ENCODE measurements around the gene SLC25A45. TPM values are rescaled to one million over a fixed set of nuclear protein-coding genes. Genes with fewer than 3 reads are reported as not detected.

The SLC25A45 gene
- total RNA-seq, 2 donors from 2014 or later: 16.4 to 18.8 TPM

DNA sequence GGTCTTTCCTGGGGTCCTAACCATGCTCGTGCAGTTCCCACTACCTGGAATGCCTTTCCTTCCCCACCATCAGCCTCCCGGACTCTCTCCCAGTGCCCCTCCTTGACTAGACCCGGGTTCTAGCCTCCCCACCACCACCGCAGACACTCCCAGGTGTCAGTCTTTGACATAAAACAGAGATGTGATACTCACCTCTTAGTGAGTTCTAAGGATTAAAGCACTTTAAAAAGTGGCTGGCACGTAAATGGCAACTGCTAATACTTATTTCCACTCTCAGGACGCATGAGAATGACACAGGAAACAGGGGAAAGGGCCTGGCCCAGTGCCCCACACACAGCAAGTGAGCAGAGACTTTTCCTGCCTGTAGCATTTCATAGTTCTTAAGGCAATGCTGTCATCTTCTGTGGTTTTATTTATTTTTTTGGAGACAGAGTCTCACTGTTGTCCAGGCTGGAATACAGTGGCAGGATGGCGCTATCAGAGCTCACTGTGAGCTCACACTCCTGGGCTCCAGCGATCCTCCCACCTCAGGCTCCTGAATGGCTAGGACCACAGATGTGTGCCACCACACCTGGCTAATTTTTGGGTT is 1.9 kb upstream of the SLC25A45 start:
- no peaks in the 10 kb centered on the region for H3K27me3 Mint-ChIP-seq (ENCODE audit: low read depth)
- peak overlapping the region; percentile 84 to 97 for H3K4me3 Mint-ChIP-seq
- ATAC-seq (replicated peaks in 1 of 2): no peak
- H3K9me3 Mint-ChIP-seq: no peaks in the 10 kb centered on the region
- H3K36me3 Mint-ChIP-seq (ENCODE audit: insufficient read depth in 2 of 2): peaks cover 0 to 4% of the 10 kb centered on the region in 2 donors
- DNase-seq: no peak
- H3K27ac Mint-ChIP-seq: peak overlapping the region; percentile 93
- peaks cover 81% of the 10 kb centered on the region for H3K4me1 Mint-ChIP-seq (ENCODE audit: low read depth)

DNA sequence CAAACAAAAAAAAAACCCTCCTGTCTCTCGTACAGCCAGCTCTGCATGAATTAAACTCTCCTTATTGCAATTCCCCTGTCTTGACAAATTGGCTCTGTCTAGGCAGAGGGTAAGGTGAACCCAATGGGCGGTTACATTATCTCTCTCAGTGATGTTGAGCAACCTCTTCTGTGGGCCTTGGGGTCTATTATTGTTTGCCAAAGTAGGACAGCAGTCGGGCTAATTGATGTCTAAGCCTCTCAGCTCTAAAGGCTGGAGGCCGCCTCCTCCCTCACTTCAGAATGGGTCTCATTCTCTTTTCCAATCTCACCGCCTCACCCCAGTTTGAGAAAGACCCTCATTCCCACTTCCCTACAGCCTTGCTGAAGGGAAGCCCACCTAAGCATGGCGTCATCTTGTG is 1.3 kb upstream of the SLC25A45 start:
- H3K4me3 Mint-ChIP-seq: peak overlapping the region; percentile 84 to 97
- H3K27me3 Mint-ChIP-seq (ENCODE audit: low read depth): no peaks in the 10 kb centered on the region
- no peak for DNase-seq
- peaks cover 0 to 2% of the 10 kb centered on the region in 2 donors for H3K36me3 Mint-ChIP-seq (ENCODE audit: insufficient read depth in 2 of 2)
- H3K4me1 Mint-ChIP-seq (ENCODE audit: low read depth): peaks cover 75% of the 10 kb centered on the region
- no peaks in the 10 kb centered on the region for H3K9me3 Mint-ChIP-seq
- no peak for ATAC-seq (replicated peaks in 1 of 2)
- H3K27ac Mint-ChIP-seq: peak overlapping the region; percentile 51

DNA sequence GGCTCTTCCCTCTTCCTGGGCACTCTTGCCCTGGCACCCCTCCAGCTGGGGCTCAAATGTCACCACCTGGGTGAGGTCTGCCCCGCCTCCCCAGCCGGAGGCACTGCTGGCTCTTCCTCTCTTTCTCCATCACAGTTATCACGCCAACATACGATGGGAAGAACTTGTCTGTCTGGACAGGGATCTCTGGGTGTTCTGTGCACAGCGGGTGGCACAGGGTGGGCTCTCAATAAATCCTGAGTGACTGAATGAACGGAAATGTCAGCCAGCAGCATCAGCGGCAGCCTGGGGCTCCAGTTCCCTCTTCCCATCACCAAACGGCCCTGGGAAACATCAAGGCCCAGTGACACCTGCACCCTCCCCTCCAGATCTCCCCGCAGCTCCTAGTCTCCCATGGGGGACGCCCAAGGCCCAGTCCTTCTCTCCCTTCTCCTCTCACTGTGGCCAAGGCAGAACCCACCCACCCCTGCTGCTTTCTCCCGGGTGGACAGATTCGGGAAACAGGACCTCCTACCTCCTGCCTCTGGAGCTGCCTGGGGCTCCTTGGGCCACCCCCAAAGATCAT is 440 bp upstream of the SLC25A45 start:
- peak overlapping the region; percentile 84 to 97 for H3K4me3 Mint-ChIP-seq
- H3K27me3 Mint-ChIP-seq (ENCODE audit: low read depth): no peaks in the 10 kb centered on the region
- DNase-seq: no peak
- peak overlapping the region; percentile 79 for H3K27ac Mint-ChIP-seq
- H3K36me3 Mint-ChIP-seq (ENCODE audit: insufficient read depth in 2 of 2): no peaks in the 10 kb centered on the region
- ATAC-seq (replicated peaks in 1 of 2): no peak
- no peaks in the 10 kb centered on the region for H3K9me3 Mint-ChIP-seq
- peaks cover 66% of the 10 kb centered on the region for H3K4me1 Mint-ChIP-seq (ENCODE audit: low read depth)

DNA sequence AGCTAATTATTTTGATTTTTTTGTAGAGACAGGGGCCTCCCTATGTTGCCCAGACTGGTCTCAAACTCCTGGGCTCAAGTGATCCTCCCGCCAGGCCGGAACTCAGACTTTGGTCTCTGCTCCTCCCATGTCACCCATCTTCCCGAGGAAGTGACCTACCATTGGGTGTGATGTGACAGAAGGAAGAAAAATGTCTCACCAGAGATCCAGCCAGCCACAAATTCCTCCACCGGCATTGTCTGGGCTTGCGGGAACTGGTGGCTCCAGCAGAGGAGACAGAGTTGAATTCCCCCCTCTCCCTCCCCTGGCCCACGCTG is 772 bp downstream of the SLC25A45 start:
- ATAC-seq (replicated peaks in 1 of 2) (no peak), DNase-seq (no peak)
- no peaks in the 10 kb centered on the region for H3K9me3 Mint-ChIP-seq
- no peaks in the 10 kb centered on the region for H3K36me3 Mint-ChIP-seq (ENCODE audit: insufficient read depth in 2 of 2)
- peak overlapping the region; percentile 79 for H3K27ac Mint-ChIP-seq
- peaks cover 57% of the 10 kb centered on the region for H3K4me1 Mint-ChIP-seq (ENCODE audit: low read depth)
- H3K27me3 Mint-ChIP-seq (ENCODE audit: low read depth): no peaks in the 10 kb centered on the region
- H3K4me3 Mint-ChIP-seq: peak overlapping the region; percentile 84 to 97

DNA sequence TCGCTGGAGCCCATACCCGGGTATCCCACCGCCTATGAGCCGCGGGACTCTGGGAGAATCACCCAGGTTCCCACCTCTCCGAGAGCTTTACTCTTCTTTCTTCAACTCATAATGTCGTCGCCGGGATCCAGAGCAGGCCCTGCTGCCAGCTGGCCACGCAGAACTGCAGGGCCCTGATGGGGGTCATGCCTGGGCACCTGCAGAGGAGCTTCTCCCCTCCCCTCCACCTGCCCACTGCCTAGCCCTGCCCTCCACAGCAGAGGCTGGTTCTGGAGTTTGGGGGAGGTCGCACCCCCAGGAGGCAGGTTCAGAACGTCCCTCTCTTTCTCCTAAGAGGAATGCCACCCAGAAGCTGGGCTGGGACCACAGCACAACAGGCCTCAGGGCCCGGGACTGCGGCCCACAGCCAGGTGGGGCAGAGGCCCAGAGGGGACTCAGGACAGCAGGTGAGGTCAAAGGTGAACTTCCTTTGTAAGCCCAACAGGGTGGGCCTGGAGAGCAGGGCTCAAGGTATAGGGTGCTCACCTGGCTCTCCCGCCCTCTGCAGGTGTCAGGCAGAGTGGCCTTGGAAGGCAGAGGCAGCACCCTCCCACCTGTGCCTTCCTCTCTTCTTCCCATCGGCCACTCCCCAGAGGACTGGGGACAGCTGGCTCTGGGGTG is 1.9 kb downstream of the SLC25A45 start:
- Mint-ChIP-seq H3K9me3 (no peaks in the 10 kb centered on the region), H3K27me3 (ENCODE audit: low read depth) (no peaks in the 10 kb centered on the region), H3K4me1 (ENCODE audit: low read depth) (peaks cover 49% of the 10 kb centered on the region), H3K4me3 (peak overlapping the region; percentile 84 to 97), H3K27ac (peak overlapping the region; percentile 19), H3K36me3 (ENCODE audit: insufficient read depth in 2 of 2) (no peaks in the 10 kb centered on the region)
- DNase-seq (no peak), ATAC-seq (replicated peaks in 1 of 2) (no peak)

DNA sequence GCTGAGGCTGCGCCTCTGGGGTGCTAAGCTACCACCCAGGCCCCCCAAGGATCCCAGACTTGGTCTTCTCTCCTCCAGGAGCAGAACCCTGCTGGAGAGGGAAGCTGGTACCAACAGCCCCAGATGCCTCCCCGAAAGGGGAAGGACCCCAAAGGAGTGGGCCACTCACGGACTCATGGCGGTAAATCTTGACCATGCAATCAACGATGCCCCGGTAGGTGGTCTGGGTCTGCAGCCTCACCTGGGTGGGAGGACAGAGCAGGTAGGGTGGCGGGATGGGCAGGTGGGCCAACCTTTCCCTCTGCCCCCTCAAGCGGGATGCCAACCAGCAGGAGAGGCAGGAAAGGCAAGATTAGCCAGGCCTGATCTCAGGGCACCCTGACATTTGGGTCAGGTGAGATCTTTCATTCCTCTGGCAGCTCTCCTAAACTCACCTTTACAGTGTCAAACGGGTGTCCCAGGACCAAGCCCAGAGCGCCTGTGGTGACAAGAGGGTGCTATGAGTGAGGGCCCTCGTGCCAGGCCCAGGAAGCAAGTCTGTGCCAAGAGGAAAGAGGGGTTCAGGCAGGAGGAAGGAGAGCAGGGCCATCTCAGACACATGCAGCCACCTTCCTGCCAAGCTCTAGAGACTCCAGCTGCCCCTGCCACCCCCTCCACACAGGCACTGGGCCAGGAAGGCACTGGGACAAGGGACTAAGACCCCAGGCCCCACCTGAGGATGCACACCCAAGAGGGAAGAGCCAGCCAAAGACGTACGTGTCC is 2.6 kb downstream of the SLC25A45 start:
- peak overlapping the region; percentile 15 to 24 for H3K4me3 Mint-ChIP-seq
- no peaks in the 10 kb centered on the region for H3K9me3 Mint-ChIP-seq
- peaks cover 42% of the 10 kb centered on the region for H3K4me1 Mint-ChIP-seq (ENCODE audit: low read depth)
- H3K27me3 Mint-ChIP-seq (ENCODE audit: low read depth): no peaks in the 10 kb centered on the region
- H3K27ac Mint-ChIP-seq: no peak overlapping the region
- DNase-seq (no peak), ATAC-seq (replicated peaks in 1 of 2) (no peak)
- no peaks in the 10 kb centered on the region for H3K36me3 Mint-ChIP-seq (ENCODE audit: insufficient read depth in 2 of 2)

DNA sequence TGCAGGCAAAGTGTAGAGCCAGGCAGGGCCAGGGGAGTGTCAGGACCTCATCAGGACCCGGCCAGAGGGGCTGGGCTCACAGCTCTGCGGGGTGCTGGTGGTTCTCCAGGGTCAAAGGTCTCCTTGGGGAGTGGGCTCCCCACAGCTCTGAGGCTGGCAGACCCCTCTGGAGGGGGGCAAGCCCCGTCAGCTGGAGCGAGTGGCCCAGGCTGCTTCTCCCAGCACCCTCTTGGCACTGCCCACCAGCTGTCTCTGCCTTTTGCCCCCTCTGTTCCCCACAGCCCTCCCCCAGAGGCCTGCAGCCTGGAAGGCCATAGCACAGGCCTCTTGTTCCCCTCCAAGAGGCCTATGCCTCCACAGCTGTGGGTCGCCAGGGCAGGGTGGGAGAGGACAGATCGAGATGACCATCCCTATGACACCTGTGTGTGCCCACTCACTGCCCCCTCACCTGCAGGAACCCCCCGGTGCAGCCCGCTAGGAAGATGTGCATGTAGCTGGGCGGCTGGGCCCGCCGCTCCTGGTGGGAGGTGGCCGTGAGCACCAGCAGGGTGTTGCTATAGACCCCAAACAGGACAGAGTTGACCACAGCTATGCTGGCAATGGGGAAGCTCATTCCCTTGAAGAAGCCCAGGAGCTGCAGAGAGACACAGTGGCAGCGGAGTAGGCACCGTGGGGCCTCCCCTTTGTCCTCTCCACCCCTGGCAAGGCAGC is 3.4 kb downstream of the SLC25A45 start:
- Mint-ChIP-seq H3K27me3 (ENCODE audit: low read depth) (no peaks in the 10 kb centered on the region), H3K27ac (no peak overlapping the region), H3K36me3 (ENCODE audit: insufficient read depth in 2 of 2) (no peaks in the 10 kb centered on the region), H3K9me3 (no peaks in the 10 kb centered on the region), H3K4me3 (no peak overlapping the region), H3K4me1 (ENCODE audit: low read depth) (peaks cover 34% of the 10 kb centered on the region)
- ATAC-seq (replicated peaks in 1 of 2) (no peak), DNase-seq (no peak)

DNA sequence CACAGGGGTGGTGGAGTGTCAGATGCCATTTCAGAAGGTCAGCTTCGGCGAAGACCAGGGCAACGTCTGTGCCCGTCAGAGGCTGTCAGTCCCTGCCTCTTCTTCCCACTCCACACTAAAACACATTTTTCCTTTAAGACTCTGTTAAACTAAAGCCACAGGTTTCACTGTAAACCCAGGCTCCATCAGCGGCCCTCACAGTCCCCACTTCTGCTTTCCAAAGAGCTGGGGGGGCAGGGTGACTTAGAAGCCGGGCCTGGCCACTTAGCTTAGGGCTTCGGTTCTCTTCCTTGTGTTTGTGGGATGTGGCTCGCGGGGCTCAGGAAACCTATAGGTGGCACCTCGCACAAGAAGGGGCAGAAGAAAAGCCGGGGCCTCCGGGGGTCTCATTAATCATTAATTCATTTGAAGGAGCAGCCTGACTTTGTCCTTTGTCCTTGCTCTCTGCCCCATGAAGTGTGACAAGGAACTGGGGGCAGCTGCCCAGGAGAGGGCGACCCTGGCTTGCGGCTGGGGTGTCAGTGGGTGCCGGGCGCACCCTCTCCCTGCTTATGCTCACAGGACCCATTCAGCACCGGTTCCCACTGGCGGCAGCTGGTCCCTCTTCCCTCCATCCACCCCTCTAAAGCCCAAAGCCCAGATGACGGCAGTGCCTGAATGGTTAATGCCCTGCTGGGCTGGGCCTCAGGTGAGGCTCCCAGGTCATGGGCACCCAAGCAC is 4.1 kb downstream of the SLC25A45 start:
- Mint-ChIP-seq H3K27me3 (ENCODE audit: low read depth) (no peaks in the 10 kb centered on the region), H3K9me3 (no peaks in the 10 kb centered on the region), H3K36me3 (ENCODE audit: insufficient read depth in 2 of 2) (no peaks in the 10 kb centered on the region), H3K27ac (peak overlapping the region; percentile 50), H3K4me1 (ENCODE audit: low read depth) (peaks cover 27% of the 10 kb centered on the region), H3K4me3 (no peak overlapping the region)
- DNase-seq (no peak), ATAC-seq (replicated peaks in 1 of 2) (no peak)

DNA sequence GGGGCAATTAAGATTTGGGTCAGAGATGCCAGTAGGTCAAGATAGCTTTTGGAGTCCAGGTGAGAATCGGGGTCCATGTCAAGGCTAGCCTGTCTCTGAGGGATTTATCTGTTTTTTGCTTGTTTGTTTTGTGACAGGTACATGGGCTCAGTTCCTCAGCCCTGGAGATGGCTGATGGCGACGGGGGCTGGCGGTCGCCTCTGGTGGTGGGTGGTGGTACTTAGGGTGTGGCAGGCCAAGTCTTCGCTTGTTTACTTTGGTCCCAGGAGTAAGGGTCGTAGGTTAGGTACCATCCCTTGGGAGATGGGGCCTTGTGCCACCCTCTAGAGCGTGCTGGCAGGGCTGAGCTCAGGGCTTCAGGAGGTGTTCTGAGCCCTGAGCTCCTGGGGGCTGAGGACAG is 4.7 kb downstream of the SLC25A45 start:
- Mint-ChIP-seq H3K36me3 (ENCODE audit: insufficient read depth in 2 of 2) (no peaks in the 10 kb centered on the region), H3K9me3 (no peaks in the 10 kb centered on the region), H3K4me1 (ENCODE audit: low read depth) (peaks cover 21% of the 10 kb centered on the region), H3K27ac (no peak overlapping the region), H3K4me3 (no peak overlapping the region), H3K27me3 (ENCODE audit: low read depth) (no peaks in the 10 kb centered on the region)
- DNase-seq (no peak), ATAC-seq (replicated peaks in 1 of 2) (no peak)

DNA sequence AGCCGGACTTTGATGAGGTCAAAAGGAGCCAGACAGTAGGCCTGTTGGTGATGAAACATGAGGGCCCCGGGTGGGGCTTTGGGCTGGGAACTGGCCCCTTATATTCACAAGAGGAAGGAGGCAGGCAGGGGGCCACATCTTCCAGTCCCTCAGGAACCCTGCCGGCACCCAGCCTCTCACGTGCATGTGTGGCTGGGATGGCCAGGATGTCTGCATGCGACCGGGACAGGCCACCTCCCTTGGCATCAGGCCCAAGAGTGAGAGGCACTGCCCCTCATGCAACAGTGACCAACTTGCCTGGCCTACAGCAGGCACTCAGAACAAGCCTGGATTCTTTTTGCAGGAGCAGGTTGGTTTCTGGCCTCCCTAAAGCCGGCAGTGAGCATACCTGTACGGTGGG is 5.4 kb downstream of the SLC25A45 start:
- no peaks in the 10 kb centered on the region for H3K36me3 Mint-ChIP-seq (ENCODE audit: insufficient read depth in 2 of 2)
- no peaks in the 10 kb centered on the region for H3K9me3 Mint-ChIP-seq
- peaks cover 16% of the 10 kb centered on the region for H3K4me1 Mint-ChIP-seq (ENCODE audit: low read depth)
- H3K27me3 Mint-ChIP-seq (ENCODE audit: low read depth): no peaks in the 10 kb centered on the region
- H3K4me3 Mint-ChIP-seq: no peak overlapping the region
- no peak overlapping the region for H3K27ac Mint-ChIP-seq
- DNase-seq: no peak
- ATAC-seq (replicated peaks in 1 of 2): no peak

DNA sequence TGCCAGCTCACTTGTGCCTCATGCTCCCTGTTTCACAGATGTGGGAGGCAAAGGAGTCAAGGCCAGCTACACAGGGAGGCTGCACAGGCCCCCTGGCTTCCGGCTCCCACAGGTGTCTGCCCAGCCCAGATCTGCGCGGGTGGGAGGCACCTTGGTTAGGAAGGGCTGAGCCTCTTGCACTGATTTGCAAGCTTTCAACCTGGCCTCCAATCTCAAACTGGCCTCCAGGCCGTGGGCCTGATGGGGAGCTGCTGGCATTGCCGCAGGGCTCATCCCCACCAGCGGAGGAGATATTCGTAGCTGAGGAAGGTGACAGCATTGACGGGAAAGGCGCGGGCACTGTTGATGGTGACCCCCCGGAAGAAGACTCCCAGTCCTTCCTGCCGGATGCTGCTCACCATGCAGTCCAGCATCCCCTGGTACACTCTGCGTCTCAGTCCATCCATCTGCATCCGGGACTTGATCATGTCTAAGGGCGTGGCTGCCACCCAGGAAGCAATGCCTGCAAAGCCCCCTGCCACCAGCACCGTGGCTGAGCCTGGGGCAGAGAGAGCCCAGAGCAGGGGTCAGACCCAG is 6.2 kb downstream of the SLC25A45 start:
- no peak for ATAC-seq (replicated peaks in 1 of 2)

DNA sequence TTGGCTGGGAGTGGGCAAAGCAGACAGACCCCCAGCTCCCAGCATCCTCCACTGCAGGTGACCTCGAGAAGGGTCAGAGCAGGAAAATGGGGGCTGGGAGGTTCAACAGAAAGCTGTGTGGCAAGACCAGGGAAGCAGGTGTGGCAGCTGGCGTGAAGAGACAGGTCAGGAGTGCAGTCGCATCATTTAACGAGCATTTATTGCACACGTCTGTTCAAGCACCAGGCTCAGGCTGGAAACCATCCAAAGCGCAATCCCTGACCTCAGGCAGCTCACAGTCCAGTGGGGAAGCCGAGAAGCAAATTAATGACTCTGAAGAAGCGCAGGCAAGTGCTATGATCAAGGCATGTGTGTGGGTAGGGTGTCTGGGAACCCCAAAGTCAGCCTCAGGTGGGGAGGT is 7.4 kb downstream of the SLC25A45 start:
- DNase-seq: no peak
- Mint-ChIP-seq H3K4me1 (ENCODE audit: low read depth) (no peaks in the 10 kb centered on the region), H3K9me3 (no peaks in the 10 kb centered on the region), H3K27me3 (ENCODE audit: low read depth) (no peaks in the 10 kb centered on the region), H3K36me3 (ENCODE audit: insufficient read depth in 2 of 2) (no peaks in the 10 kb centered on the region), H3K27ac (no peak overlapping the region), H3K4me3 (no peak overlapping the region)
- no peak for ATAC-seq (replicated peaks in 1 of 2)

More for the DNA sequence above, 6.2 kb downstream of the SLC25A45 start:
- Mint-ChIP-seq H3K4me3 (no peak overlapping the region), H3K27me3 (ENCODE audit: low read depth) (no peaks in the 10 kb centered on the region), H3K36me3 (ENCODE audit: insufficient read depth in 2 of 2) (no peaks in the 10 kb centered on the region), H3K9me3 (no peaks in the 10 kb centered on the region), H3K4me1 (ENCODE audit: low read depth) (peaks cover 8% of the 10 kb centered on the region), H3K27ac (no peak overlapping the region)
- DNase-seq: no peak
